ENCODE data around the gene ABR. TPM values are rescaled to one million over a fixed set of nuclear protein-coding genes. Genes with fewer than 3 reads are reported as not detected.

The ABR gene
- total RNA-seq, 1 donor from 2014 or later = 195 TPM

- no peak for TF ChIP-seq CTCF (conservative IDR thresholded peaks at IDR 0.05; ENCODE audit: low read depth, low read length)
- DNase-seq (ENCODE audit: low read depth) = no peak
- no peak overlapping the region for H3K4me3 ChIP-seq (ENCODE audit: low read depth, low read length)
Measured at GRCh38 chr17:1171953-1172352, 7.8 kb downstream of the ABR start.

DNA sequence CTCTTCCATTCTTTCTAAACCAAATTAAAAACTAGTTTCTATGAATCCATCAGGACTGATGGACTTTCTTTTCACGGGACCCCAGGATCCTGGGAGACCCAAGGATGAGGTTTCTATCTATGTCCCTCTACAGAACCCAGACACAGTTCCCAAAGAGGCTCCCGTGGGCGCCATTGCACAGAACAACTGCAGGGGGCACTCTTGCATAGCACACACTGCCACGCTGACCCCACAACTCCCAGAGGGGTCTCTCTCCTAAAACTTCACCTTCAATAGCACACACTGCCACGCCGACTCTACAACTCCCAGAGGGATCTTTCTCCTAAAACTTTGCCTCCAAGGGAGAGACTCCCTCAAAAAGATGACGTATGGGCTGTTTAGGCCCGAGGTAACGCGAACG lies 9.0 kb downstream of the ABR start:
- TF ChIP-seq CTCF (conservative IDR thresholded peaks at IDR 0.05; ENCODE audit: low read depth, low read length) = no peak
- no peak overlapping the region for H3K4me3 ChIP-seq (ENCODE audit: low read depth, low read length)
- DNase-seq (ENCODE audit: low read depth) = no peak

DNA sequence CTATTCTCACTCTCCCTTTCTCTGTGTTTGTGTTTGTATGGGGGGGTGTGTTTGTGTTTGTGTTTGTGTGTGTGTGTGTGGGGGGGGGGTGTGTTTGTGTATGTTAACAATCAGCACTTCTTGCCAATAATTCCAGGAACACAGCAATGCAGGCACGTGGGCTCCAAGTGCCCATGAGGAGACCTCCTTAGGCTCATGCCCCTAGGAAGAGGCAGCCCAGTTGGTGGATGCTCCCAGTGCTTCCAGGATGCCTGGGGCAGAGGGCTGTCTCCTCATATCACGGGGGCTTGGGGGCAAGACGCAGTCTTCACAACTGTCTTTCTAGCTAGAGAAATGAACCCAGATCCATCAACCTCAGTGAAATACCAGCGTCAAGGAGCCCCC lies 9.9 kb downstream of the ABR start:
- TF ChIP-seq CTCF (conservative IDR thresholded peaks at IDR 0.05; ENCODE audit: low read depth, low read length) = no peak

DNA sequence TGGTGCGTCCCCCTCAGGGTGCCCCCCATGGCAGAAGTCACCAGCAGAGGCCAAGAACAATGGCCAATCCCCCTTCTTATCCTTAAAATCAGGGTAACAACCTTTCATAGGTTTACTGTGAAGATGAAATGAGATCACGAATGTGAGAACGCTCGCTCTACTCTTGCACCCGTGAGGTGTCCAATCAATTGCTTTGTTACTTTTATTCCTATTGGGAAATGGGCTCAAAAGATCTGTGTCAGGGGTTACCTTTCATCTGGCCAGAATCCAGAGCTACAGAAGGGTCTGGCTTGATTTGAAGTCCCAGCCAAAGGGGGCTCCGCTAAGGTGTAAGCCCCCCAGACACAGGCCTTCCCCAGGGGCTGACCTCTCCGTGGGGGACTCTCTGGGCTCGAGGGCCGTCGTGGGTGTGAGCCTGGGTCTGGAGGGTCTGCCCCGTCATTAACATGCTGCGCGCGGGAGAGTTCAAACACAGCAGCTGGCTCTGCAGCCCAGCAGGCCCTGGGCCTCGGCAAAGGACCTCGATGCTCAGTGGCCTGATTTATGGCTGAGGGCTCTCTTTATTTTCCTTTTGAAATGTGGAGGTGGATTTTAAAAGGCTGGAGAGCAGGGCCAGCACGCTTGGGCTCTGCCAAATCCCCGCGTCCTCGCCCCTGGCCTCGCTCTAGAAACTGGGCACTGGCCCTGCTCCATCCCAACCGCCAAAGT lies 10.4 kb downstream of the ABR start:
- H3K4me3 ChIP-seq (ENCODE audit: low read depth, low read length) = no peak overlapping the region
- no peak for DNase-seq (ENCODE audit: low read depth)
- TF ChIP-seq CTCF (conservative IDR thresholded peaks at IDR 0.05; ENCODE audit: low read depth, low read length) = no peak

More for the DNA sequence above, 9.9 kb downstream of the ABR start:
- H3K4me3 ChIP-seq (ENCODE audit: low read depth, low read length) = no peak overlapping the region
- DNase-seq (ENCODE audit: low read depth) = no peak

GRCh38 chr17:1168533-1169220 lies 11.1 kb downstream of the ABR start:
- no peak for TF ChIP-seq CTCF (conservative IDR thresholded peaks at IDR 0.05; ENCODE audit: low read depth, low read length)
- no peak overlapping the region for H3K4me3 ChIP-seq (ENCODE audit: low read depth, low read length)
- DNase-seq (ENCODE audit: low read depth) = no peak

DNA sequence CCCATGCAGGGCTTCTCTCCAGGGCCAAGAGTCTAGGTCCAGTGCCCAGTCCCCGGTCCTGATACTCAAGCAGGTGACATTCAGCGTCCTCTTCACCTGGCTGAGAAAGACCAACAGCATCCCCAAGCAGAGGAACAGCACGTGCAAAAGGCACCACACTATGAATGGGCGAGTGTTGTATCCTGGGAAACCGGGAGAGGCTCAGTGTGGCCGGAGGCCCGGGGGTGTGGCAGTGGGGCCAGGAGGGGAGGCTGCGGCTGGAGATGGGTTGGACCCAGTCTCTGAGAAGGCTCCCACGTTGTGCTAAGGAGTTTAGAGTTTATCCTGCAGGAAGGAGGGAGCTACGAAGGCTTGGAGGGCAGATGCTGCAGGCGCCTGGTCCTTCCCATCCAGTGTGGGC lies 13.5 kb downstream of the ABR start:
- DNase-seq (ENCODE audit: low read depth) = no peak
- no peak overlapping the region for H3K4me3 ChIP-seq (ENCODE audit: low read depth, low read length)
- no peak for TF ChIP-seq CTCF (conservative IDR thresholded peaks at IDR 0.05; ENCODE audit: low read depth, low read length)

DNA sequence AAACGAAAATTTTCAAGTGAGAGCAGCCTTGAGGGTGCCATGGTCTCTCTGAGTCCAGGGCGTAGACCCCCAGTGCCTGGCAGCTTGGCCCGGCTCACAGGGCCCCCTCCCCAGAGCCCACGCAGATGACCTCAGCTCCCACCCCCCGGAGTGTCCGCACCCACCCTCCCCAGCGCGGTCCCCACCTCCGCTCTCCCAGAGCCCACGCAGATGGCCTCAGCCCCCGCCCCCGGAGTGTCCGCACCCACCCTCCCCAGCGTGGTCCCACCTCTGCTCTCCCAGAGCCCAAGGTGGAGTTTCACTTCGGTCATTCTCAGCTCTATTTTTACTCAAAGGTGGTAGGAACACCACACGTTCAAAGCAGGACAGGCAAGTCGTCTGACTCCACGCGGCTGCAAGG lies 13.9 kb downstream of the ABR start:
- no peak overlapping the region for H3K4me3 ChIP-seq (ENCODE audit: low read depth, low read length)
- no peak for DNase-seq (ENCODE audit: low read depth)
- TF ChIP-seq CTCF (conservative IDR thresholded peaks at IDR 0.05; ENCODE audit: low read depth, low read length) = no peak
